NCI-H2171 treated with DMSO at 0.1 percent for 48 hours (cell line): ENCODE data around the gene ADD1.

Source experiments
- DNase-seq: peaks from one replicate; lab custom pipeline; 2025; lab: John Stamatoyannopoulos, UW

The ADD1 gene, protein sequence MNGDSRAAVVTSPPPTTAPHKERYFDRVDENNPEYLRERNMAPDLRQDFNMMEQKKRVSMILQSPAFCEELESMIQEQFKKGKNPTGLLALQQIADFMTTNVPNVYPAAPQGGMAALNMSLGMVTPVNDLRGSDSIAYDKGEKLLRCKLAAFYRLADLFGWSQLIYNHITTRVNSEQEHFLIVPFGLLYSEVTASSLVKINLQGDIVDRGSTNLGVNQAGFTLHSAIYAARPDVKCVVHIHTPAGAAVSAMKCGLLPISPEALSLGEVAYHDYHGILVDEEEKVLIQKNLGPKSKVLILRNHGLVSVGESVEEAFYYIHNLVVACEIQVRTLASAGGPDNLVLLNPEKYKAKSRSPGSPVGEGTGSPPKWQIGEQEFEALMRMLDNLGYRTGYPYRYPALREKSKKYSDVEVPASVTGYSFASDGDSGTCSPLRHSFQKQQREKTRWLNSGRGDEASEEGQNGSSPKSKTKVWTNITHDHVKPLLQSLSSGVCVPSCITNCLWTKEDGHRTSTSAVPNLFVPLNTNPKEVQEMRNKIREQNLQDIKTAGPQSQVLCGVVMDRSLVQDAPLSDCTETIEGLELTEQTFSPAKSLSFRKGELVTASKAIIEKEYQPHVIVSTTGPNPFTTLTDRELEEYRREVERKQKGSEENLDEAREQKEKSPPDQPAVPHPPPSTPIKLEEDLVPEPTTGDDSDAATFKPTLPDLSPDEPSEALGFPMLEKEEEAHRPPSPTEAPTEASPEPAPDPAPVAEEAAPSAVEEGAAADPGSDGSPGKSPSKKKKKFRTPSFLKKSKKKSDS

DNA sequence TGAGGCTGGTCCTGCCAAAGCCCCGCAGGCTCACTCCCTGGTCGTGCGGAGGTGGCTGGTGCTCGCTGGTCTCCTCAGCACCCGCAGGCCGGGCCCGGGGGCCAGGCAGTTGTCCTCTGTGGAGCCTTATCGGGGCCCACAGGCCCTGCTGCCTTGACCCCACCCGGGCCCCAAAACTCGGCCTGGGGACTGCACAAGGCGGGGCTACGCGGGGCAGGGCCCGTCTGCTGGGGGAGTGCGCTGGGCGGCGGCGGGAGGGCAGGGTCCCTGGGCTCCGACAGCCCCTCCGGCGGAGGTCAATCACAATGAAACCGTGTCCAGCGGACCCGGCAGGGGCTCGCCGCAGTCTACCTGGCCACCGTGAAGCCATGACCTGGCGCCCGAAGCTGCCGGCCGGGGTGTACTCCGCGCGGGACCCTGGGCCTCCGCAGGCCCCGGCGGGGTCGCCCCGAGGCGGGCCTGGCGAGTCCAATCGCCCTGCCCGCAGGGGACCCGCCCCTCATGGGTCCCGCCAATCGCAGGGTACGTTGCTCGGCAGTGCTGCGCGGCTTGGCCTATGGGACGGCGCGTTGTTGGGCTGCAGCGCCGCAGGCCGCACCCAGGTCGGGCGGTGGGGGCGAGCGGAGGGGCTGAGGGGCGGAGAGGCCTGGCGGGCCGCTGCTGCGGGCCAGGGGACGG, at the start of gene ADD1:
TSS of gene ADD1 (plus strand) at position 582 of the 678 bp plus-strand sequence. CDS start 32,072 bp downstream, outside the sequence.
- DNase-seq = peak; percentile 71

DNA sequence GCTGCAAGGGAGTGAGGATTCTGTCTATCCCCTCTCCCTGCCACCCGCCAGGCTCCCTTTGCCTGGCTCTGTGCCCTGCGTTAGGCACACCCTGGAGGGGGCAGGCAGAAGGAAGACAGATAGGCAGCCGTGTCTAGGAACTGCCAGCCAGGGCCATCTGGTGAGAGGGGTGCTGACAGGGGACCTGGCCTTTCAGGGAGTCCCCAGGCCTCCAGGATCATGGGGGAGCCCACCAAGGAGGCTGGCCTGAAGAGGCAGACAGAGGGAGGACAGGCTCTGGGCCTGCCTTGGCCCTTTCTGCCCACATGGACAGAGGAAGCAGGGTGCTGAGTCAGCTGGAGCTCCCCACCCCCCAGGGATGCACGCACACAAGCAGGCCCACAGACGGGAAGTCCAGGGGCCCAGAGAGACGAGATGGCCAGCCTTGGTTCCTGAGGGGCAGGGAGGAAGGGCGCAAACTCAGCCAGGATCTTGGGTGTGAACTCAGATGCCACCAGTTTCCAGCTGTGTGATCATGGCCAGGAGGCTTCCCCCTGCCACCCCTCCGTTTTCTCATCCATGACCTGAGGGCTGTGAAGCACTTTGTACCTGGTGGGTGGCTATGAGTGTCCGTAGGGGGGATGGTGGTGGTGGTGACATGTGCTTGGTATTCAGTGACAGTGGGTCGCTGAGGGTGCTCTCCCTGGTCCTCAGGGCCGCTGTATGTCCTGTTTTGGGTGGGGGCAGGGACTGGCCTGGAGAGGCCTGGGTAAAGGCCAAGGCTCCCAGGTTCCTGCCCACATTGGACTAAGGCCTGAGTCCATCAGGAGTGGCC, 49.0 kb upstream of the ADD1 start:
- peak; percentile 54 for DNase-seq

DNA sequence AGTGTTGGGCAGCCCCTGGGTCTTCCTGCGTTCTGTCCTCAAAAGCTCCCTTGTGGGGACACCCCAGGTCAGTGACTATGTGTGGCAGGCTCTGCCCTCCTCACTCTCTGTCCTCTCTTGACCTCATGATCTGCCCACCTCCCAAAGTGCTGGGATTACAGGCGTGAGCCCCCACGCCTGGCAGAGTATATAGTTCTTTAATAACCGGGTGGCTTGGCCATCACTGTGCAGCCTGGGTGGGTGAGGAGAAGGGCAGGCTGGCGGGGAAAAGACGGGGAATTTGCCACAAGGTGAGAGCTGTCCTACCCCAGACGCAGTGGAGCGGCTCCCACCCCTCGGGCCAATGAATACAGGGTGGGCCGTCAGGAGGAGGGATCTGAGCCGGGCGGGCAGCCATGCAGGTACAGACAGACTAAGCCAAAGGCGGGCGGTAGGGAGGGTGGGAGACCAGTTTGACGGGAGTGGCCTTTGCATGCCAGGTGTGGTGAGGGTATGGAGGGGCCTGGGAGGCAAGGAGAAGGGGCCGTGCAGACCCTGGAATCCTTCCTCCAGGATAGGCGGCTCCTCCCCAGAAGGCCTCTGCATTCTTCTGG, 48.2 kb upstream of the ADD1 start:
- DNase-seq = no peak

DNA sequence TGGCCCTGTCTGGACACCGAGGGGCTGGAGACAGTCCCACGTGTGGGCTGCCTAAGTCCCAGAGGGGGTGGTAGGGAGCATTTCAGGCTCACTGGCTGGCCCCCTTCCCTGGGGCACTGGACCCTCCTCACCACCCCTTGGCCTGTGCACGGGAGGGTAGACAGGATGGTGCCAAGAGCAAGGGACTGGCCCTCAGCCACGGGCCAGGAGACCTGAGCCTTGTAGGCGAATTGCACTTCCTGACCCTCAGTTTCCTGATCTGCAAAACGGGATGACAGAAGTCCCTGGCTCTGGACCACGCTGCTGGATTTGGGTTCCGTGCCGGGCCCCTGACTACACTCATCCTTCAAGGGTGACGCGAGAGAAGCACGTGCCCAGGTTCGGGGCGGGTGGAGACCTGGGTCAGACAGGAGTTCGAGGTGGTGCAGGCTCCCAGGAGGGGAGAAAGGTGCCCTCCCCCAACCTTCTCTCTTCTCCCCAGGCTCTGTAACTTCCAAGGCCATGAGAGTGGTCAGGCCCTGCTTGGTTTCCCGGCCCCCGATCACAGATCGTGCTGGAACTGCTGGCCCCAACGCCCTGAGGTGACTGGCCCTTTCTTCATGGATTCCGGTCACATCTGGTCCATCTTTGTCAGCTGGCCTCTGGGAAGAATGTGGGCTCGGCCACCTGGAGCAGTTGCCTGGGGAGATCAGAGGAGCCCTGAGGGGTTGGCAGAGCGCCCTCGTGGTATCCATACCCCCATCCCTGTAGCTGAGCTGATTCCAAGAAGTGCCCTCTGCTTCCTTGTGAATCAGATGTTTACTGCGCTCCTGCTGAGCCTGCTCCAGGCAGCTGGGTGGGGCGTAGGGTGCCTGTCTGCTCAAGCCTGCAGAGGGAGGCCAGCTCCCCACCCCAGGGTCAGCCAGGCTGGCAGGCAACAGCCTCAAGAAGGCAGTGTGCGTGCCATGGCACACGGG, 47.5 kb upstream of the ADD1 start:
- no peak for DNase-seq

DNA sequence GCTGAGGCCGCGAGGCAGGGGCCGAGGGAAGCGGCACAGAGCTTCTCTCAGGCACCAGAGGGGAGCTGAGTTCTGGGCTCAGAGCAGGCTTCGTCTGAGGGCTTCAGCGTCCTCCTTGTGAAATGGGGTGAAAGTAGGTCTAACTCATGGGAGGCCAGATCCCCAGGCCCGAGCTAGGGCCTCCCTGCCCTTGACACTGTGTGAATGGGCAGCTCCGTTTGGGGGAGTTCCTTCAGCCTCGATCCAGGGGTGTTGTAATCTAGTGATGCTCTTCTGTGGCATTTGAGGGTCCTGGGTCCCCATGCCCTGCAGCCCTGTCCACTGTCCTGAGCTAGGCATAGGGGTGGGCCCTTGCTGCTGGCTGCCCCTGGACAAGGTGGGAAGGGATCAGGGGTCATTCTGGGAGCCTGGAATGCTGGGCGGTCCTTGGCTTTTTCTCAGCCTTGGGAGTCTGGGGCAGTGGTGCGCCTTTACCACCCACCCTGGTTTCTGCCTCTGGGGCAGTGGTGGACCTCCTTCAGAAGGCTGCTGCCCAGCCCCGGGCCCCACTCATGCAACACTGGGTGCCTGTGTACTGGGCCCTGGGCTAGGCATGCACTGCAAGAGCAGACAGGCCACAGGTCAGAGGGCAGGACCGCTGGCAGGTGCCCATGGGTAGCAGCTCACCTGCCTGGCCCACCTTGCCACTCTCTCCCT, 46.6 kb upstream of the ADD1 start:
- no peak for DNase-seq

DNA sequence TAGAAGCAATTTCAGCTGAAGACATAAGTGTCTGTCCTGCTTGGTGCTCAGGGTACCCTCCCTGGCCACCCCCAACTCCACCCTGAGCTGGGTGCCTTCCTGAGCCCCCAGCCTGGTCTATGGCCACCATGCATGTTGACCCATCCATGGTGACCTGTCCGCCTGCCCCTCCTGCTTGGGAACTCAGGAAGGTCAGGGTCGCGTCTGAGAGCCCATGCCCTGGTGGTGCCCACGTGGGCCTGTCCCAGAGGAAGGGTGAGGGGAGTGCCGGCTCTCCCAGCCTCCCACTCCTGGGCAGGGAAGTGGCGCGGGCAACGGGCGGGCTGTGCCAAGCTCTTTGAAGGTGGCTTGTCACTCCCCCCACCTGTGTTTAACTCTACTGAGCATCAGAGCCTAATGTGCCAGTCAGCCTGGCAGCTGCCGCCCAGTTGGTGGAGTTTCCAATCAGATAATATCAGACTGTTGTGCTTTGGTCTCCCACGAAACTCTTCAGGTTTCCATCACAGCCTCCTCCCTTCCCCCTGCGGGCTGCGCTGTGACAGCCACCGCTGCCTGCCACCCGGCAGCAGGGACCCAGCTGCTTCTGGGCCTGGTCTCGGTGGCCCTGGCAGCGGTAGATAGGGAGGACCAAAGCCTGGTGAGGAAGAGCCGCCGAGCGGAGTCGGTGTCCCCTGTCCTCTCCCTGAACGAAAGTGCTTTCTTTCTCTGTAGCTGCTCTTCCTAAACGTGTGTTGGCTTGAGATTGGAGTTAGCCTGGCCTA, 45.9 kb upstream of the ADD1 start:
- DNase-seq = peak; percentile 8

DNA sequence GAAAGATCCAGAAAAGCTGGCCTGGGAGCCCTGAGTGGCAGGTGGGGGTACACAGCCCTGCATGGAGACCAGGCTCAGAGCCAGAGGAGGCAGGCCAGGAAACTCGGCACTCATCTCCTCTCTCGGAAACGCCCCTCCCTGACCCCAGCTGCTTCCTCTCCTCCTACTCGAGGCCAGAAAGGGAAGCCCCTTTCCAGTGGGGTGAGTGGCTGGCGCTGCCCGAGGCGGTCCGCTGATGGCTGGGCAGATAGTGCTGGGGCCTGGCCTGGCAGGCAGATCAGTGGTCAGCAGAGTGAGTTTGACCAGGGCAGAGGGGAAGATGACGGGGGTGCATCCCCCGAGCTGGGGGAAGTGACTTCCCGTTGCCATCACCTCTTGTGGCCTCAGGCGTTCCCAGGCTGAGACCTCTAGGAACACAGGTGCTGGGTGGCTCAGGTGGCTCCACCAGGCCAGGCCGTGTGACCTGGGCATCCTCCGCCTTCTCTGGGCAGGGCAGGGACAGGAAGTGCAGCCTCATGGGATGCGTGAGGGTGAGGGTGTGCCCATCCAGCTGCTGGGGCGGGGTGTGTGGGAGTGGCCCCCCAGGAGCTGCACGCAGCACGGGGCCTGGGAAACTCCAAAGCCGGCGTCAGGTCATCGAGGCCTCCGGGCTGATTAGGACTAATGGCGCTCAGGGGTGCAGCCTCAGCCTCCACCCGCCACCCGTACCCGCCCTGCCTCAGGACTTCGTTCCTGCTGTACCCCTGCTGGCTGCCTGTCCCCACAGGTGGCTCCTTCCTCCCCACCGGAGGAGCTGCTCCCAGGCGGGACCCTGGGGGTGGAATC, 45.0 kb upstream of the ADD1 start:
- DNase-seq = no peak

DNA sequence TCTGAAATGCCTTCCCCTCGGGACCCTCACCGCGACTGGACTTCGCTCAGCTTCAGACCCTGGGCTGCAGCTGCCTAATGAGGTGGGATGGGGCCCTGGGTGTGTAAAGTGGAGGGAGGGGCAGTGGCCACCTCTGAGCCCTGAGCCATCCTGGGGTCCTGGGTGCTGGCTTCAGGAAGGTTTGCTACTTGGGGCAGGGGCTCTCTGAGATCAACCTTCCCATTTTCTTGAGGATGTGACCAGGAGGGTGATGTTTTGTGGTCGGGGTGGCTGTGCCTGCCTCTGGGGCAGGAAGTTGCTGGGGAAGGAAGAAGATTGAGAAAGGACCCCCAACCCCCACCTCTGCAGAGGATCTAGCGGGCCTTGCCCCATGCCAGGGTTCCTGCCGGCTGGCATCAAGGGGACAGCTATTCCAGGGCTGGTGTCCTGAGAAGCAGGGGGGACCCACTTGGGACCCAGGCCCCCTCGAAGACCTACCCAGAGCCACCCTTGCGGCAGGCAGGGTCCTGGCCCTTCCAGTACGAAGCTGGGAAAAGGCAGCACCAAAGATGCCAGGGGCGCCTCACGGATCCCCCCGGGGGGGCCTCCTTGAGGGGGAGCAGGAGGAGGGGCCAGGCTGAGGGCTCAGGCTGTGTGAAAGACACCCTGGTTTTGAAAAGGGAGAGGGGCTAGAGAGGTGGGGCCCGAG, 44.3 kb upstream of the ADD1 start:
- DNase-seq = no peak

DNA sequence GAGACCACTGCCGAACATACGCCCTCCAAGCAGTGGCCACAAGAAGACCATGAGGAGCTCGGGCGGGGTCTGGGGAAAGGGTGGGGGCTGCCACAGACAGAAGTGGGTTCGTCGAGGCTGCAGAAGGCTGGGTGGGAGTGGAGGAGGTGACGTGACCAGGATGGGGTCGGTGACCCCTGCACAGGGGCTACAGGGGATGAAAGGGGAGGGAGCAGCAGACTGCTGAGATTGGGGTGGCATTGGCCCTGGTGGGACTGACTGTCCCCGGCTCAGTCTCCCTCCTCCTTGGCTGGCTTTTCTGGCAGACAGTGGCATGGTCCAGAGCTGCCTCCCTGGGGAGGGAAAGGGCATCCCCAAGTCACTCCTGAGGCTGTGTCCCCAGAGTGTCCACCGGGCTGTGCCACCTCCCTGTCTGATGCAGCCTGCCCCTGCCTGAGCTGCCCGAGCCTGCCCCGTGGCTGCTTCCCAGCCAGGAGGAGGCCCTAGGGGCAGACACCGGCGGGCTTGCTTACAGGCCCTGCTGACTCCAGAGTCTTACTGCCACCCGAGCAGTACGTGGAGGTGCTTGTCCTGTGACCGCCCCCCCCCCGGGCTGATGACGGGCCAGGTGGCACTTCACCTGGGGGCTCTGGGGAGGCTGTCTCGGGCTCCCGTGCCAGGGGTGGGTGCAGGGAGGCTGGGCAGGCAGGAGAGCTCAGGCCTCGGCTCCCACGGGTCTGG, 43.5 kb upstream of the ADD1 start:
- DNase-seq = no peak

DNA sequence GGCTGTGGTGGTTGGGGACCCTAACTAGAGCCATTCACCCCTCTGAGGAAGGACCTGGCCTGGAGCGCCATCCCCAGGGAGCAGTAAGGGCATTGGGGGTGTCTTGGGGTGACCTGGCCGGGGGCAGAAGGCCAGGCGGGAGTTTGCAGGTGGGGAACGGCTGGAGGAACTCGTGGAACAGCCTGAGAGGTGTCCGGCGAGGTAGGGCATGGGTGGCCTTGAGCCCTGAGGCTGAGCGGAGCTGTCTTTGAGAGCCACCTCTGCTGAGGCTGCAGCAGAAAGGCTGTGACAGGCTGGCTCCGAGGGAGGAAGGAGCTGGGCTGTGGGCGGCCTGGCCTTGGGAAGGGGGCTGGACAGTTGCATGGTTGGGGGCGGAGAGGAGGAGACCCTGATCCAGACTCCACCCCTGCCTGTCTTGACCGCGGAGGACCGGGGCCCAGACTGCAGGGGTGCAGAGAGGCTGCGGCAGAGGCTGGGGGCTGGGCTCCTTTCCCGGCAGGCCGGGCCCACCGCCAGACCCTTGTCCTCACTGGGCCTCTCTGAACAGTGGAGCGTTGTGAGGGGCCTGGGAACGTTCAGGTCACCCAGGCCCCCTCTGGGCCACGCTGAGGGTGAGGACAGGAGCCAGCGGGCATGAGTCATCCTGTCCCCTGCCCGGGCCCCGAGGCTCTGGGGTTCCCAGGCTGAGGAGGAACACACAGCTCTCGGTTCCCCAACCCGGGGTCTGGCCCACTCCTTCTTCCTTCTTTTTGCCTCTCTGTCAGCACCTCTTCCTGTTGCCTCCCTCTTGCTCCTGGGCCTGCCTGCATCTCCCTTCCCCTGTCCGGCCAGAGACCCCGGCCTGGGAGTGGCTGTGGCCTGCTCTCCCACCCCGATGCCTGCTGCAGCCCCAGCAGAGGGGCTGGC, 42.7 kb upstream of the ADD1 start:
- no peak for DNase-seq

DNA sequence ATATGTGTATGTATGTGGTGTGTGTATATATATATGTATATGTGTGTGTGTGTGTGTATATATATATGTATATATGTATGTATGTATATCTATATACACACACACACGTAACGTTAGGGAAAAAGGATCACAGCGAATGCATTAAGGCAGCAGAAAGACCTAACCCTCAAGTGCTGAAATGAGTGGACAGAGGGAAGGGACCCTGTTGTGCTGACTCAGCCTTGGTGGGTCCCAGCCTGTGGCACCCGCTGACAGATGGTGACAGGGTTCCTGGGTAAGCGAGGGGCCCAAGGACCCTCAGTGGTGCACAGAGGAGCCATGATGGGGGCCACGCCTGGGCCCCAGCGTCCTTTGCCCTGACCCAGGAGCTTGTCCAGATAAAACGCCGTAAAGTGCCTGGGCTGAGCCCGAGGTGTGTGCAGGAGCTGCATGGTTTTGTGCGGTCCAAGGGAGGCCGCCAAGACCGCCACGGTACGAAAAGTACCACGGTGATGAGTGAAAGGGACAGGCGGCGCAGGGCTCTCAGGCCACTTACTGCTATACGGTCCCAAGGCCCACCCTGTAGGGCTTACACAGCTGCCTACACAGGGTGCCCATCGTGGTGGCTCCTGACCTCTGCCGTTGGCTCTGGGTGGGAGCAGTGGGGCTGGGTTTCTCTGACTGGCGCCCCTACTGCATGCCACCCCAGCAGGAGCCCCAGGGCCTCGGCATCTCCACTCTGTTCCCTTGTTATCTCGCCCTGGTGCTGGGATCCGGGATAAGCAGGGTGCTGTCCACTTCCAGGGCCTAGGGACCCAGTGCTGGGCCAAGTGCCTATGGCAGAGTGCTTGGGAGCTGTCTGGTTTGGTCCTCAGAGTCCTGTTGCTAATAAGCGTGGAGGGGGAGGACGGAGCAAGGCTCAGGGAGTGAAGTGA, 40.8 kb upstream of the ADD1 start:
- no peak for DNase-seq

DNA sequence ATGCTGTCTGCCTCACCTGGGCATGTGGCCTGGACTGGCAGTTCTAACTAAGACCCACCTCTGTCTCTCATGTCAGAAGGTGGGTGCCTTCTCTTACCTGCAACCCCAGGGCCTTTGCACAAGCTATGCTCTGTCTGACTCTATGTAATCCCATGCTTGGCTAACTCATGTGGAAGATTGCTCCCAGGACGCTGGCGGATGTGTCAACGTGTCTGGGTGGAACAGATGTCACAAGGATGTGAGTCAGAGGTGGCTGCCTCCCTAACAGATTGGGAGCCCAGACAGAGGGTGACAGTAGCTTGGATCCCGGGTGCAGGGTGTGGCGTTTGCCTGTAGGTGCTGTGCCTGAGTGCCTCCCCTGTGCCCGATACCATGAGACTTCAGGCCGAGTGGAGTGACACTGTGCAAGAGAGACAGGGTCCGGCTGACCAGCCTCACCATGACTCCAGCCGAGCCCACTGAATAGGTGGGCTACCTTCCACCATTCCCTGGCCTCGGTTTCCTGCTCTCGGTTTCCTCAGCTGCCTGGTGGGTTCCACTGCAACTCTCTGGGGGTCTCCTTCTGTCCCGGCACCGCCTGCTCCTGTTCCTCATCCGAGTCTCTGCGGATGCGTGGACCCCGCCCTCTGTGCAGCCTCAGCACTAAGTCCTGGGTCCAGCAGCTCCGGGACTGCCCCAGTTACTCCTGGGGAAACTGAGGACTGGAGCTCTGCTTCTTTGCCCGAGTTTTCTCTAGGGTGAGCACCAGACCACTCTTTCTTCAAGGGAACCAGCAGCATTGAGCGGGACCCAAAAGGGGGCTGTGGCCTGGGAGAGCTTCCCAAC, 39.8 kb upstream of the ADD1 start:
- DNase-seq = peak; percentile 72

DNA sequence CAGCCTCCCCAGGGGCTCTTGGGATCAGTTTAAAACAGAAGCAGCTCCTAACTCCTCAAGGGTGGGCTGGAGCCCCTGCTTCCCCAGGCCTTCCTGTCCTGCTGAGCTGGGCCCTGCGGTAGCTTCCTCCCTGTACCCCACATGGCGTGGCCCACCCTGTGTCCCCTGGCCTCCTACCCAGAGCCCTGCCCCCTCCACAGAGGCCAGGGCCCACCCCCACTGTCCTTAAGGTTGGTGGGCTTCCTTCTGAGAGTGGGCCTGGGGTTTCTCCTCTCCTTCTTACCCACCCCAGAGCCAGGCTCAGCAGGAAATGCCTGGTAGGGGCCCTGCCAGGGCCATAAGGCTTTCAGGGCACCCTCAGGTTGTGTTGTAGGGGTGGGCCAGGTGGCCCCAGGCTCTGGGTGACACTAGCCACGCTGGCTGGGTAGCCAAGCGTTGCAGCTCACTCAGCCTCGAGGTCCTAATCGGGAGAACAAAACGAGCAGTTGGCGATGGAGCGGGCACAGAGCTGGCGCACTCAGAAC, 39.1 kb upstream of the ADD1 start:
- no peak for DNase-seq
